Brain microvascular endothelial cell (primary cell): ENCODE measurements around the gene TMEM132E.

Experiments
- DNase-seq: peaks from one replicate; pipeline ENCODE4 v3.0.0-alpha.2; 2020
- H3K27ac ChIP-seq: fragments of 250-450 bp; sonication (Bioruptor Pico); 2 replicates; pipeline ENCODE4 v1.5.1; 2020; ENCODE audit warnings: mild to moderate bottlenecking, moderate library complexity
- H3K27me3 ChIP-seq: fragments of 250-450 bp; sonication (Bioruptor Pico); replicated peaks from 2 replicates; pipeline ENCODE4 v1.5.1; 2020; ENCODE audit warnings: mild to moderate bottlenecking
- H3K36me3 ChIP-seq: fragments of 250-450 bp; sonication (Bioruptor Pico); replicated peaks from 2 replicates; pipeline ENCODE4 v1.5.1; 2020; ENCODE audit warnings: mild to moderate bottlenecking
- H3K4me3 ChIP-seq: 2 replicates; pipeline ENCODE4 v1.5.1; 2011; ENCODE audit warnings: low read depth, mild to moderate bottlenecking, control low read depth, low read length, moderate library complexity
- in situ Hi-C: cut with HindIII; loops from 2 replicates; pipeline ENCODE4 v1.10.0; 2017; ENCODE audit warnings: low sequenced_read_pairs, low pct_ligation_motif_present
- TF ChIP-seq, protein P1 (sequence below): IDR thresholded peaks from 2 replicates; pipeline ENCODE4 v1.5.1; 2011; ENCODE audit warnings: low read depth, mild to moderate bottlenecking, moderate library complexity, low read length, control low read depth, inconsistent platforms; ENCODE audit errors: missing control alignments

The TMEM132E gene

DNA sequence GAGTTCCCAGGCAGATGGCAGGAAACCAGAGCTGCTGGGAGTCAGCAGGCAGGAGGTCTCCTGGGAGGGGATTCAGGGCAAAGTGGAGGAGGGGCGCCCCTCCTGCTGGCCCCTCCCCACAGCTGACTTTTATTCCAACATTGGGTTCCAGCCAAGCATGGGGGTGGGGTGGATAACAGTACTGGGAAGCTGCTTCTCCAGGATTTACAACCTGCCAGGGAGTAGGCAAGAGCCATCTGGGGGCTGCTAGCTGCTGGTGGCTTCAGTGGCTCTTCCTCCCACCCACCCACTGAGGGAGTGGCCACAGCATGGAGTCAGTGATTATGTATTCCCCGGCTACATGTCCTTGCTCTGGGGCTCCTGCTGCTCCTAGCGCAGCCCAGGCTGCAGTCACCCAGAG, 36.8 kb downstream of the TMEM132E start:
- H3K27me3 ChIP-seq, result no peaks in the 10 kb centered on the region

DNA sequence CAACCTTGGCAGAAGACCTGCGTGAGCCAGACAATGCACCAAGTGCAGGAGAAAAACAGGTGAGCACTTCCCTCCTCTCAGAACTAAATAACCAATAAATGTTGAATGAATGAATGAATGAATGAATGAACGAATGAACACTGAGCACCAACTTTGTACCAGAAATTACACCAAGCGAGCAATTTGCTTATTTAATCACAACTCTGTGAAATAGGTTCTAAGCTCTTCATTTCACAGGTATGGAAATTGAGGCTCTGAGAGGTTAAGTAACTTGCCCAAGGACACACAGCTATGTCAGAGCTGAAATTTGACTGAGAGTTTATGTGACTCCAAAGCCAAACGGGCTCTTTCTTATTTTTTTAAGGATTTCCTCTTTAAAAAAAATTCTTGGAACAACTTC, 38.0 kb downstream of the TMEM132E start:
- no peaks in the 10 kb centered on the region for H3K27me3 ChIP-seq
- no peak for DNase-seq
- in situ Hi-C loops, result no loop called here
- H3K4me3 ChIP-seq, result no peak overlapping the region
- H3K27ac ChIP-seq, result no peak overlapping the region
- TF ChIP-seq, protein P1, sequence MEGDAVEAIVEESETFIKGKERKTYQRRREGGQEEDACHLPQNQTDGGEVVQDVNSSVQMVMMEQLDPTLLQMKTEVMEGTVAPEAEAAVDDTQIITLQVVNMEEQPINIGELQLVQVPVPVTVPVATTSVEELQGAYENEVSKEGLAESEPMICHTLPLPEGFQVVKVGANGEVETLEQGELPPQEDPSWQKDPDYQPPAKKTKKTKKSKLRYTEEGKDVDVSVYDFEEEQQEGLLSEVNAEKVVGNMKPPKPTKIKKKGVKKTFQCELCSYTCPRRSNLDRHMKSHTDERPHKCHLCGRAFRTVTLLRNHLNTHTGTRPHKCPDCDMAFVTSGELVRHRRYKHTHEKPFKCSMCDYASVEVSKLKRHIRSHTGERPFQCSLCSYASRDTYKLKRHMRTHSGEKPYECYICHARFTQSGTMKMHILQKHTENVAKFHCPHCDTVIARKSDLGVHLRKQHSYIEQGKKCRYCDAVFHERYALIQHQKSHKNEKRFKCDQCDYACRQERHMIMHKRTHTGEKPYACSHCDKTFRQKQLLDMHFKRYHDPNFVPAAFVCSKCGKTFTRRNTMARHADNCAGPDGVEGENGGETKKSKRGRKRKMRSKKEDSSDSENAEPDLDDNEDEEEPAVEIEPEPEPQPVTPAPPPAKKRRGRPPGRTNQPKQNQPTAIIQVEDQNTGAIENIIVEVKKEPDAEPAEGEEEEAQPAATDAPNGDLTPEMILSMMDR, result no peak
- H3K36me3 ChIP-seq, result no peaks in the 10 kb centered on the region

More for the DNA sequence above, 36.8 kb downstream of the TMEM132E start:
- Histone ChIP-seq H3K4me3 (no peak overlapping the region), H3K27ac (no peak overlapping the region), H3K36me3 (no peaks in the 10 kb centered on the region)
- TF ChIP-seq, protein P1, result no peak
- in situ Hi-C loops, result no loop called here
- no peak for DNase-seq

- TF ChIP-seq, protein P1, result no peak
- H3K27ac ChIP-seq, result no peak overlapping the region
- no peaks in the 10 kb centered on the region for H3K36me3 ChIP-seq
- H3K27me3 ChIP-seq, result no peaks in the 10 kb centered on the region
- in situ Hi-C loops, result no loop called here
- no peak for DNase-seq
- H3K4me3 ChIP-seq, result no peak overlapping the region
Observed at GRCh38 chr17:34619687-34620217, 40.4 kb downstream of the TMEM132E start.

DNA sequence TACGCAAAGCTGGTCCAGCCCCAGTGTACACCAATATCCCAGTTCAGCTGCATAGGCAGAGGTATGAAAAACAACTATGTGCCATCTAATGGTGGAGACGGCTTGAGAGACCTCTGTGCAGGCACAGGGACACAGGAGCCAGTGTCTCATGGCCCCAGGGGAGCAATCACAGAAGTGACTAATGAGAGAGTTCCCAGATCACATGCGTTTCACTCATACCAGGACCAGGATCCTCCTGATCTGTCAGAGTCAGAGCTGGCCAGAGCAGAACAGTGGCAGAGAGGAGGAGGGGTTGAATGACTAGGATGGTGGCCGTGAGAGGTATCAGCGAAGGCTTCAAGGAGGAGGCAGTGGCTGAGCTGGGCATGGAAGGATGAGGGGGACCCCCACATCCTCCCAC, 41.1 kb downstream of the TMEM132E start:
- DNase-seq, result no peak
- H3K27ac ChIP-seq, result no peak overlapping the region
- no peak overlapping the region for H3K4me3 ChIP-seq
- in situ Hi-C loops, result no loop called here
- H3K27me3 ChIP-seq, result peaks cover 4% of the 10 kb centered on the region
- TF ChIP-seq, protein P1, result no peak
- H3K36me3 ChIP-seq, result no peaks in the 10 kb centered on the region

DNA sequence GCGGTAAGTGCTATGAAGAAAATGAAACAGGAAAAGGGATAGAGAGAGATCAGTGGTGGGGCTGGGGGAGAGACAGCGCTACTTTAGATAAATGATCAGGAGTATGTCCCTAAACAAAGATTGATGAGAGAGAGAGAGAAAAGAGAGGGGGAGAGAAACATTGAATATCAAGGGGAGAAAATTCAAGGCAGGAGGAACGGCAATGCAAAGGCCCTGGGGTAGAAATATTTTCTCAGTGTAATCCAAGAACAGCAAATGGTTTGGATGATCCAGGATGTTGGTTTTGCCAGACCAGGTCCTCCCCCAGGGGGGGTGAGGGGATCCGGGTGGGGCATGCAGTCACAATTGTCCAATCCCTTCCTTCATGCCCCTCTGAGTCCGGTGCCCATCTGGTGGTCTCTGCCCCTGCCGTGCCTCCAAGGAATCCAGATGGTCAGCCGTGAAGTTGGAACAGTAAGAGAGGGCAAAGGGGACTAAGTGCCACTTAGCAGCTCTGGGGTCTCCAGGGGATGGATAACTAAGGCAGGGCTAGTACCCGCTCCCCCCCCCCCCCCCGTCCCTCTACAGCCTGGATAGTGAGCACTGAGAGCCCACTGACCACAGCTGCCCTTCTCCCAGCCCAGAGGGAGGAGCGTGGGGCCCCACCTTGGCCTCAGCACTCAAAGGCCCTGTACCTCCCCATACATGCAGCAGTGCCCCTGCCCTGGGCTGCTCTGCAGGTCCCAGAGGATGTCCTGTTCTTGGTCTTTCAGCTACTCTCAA, 43.7 kb downstream of the TMEM132E start:
- Histone ChIP-seq H3K36me3 (no peaks in the 10 kb centered on the region), H3K4me3 (no peak overlapping the region), H3K27me3 (peaks cover 22% of the 10 kb centered on the region), H3K27ac (no peak overlapping the region)
- TF ChIP-seq, protein P1, result no peak
- in situ Hi-C loops, result no loop called here
- no peak for DNase-seq
